ENCODE measurements around the gene SYNGR1. TPM values are rescaled to one million over a fixed set of nuclear protein-coding genes. Genes with fewer than 3 reads are reported as not detected.

SYNGR1 gene
- total RNA-seq, 4 donors from 2014 or later, result 3.9 to 22.0 (median 6.8) TPM

DNA sequence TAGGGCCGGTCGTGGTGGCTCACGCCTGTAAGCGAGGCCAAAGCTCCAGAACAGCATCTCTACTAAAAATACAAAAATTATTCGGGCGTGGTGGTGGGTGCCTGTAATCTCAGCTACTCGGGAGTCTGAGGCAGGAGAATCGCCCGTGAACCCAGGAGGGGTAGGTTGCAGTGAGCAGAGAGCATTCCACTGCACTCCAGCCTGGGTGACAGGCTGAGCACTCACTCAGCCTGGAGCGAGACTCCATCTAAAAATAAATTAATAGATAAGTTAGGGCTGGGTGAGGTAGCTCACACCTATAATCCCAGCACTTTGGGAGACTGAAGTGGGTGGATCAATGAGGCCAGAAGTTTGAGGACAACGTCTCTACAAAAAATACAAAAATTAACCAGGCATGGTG lies 39.6 kb downstream of the SYNGR1 start:
- H3K4me1 ChIP-seq, result peaks cover 0 to 7% of the 10 kb centered on the region in 2 donors
- H3K36me3 ChIP-seq, result no peaks in the 10 kb centered on the region
- no peaks in the 10 kb centered on the region for H3K27me3 ChIP-seq
- intact Hi-C loops (cut with DNase I), result no loop called here
- H3K27ac ChIP-seq, result no peak overlapping the region
- 69 to 71% methylated on average over 11 of the region's 11 CpGs for WGBS, 2 donors
- no peak overlapping the region for H3K4me3 ChIP-seq (replicated peaks in 1 of 3)
- H3K9me3 ChIP-seq, result no peaks in the 10 kb centered on the region
- TF ChIP-seq, protein P1, sequence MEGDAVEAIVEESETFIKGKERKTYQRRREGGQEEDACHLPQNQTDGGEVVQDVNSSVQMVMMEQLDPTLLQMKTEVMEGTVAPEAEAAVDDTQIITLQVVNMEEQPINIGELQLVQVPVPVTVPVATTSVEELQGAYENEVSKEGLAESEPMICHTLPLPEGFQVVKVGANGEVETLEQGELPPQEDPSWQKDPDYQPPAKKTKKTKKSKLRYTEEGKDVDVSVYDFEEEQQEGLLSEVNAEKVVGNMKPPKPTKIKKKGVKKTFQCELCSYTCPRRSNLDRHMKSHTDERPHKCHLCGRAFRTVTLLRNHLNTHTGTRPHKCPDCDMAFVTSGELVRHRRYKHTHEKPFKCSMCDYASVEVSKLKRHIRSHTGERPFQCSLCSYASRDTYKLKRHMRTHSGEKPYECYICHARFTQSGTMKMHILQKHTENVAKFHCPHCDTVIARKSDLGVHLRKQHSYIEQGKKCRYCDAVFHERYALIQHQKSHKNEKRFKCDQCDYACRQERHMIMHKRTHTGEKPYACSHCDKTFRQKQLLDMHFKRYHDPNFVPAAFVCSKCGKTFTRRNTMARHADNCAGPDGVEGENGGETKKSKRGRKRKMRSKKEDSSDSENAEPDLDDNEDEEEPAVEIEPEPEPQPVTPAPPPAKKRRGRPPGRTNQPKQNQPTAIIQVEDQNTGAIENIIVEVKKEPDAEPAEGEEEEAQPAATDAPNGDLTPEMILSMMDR (IDR thresholded peaks at IDR 0.05), result no peak
- TF ChIP-seq POLR2A (IDR thresholded peaks at IDR 0.05), result no peak
- no peak for DNase-seq

DNA sequence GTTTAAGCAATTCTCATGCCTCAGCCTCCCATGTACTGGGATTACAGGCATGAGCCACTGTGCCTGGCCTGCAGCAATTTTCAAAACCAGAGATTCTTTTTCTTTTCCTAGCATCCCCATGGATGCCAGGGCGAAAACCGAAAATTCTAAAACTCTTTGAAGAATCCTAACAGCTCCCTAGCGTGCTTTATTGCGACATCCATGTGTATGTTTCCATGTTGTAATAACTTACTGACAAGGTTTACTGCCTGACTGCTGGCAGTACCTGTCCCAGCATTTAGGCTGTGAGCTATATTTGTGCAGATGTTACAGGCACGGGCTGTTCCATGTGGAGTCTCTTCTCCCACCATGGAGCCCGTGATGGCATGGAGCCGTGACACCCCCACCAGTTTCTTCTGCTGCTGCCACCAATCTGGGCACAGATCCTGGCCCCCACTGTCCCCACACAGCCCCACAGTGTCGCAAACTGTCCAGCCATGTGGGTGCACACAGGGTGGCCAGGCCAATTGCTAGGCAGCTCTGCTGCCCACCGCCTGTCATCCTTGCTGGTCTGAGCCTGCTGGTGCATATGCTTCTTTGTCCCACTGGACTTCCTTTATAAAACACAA lies 42.7 kb downstream of the SYNGR1 start:
- no peak overlapping the region for H3K4me3 ChIP-seq (replicated peaks in 1 of 3)
- H3K27ac ChIP-seq, result no peak overlapping the region
- intact Hi-C loops (cut with DNase I), result no loop called here
- 78 to 90% methylated on average over 9 of the region's 9 CpGs for WGBS, 2 donors
- H3K9me3 ChIP-seq, result no peaks in the 10 kb centered on the region
- H3K27me3 ChIP-seq, result no peaks in the 10 kb centered on the region
- TF ChIP-seq POLR2A (IDR thresholded peaks at IDR 0.05), result no peak
- TF ChIP-seq, protein P1 (IDR thresholded peaks at IDR 0.05), result no peak
- H3K4me1 ChIP-seq, result peaks cover 0 to 7% of the 10 kb centered on the region in 2 donors
- DNase-seq, result no peak
- no peaks in the 10 kb centered on the region for H3K36me3 ChIP-seq

DNA sequence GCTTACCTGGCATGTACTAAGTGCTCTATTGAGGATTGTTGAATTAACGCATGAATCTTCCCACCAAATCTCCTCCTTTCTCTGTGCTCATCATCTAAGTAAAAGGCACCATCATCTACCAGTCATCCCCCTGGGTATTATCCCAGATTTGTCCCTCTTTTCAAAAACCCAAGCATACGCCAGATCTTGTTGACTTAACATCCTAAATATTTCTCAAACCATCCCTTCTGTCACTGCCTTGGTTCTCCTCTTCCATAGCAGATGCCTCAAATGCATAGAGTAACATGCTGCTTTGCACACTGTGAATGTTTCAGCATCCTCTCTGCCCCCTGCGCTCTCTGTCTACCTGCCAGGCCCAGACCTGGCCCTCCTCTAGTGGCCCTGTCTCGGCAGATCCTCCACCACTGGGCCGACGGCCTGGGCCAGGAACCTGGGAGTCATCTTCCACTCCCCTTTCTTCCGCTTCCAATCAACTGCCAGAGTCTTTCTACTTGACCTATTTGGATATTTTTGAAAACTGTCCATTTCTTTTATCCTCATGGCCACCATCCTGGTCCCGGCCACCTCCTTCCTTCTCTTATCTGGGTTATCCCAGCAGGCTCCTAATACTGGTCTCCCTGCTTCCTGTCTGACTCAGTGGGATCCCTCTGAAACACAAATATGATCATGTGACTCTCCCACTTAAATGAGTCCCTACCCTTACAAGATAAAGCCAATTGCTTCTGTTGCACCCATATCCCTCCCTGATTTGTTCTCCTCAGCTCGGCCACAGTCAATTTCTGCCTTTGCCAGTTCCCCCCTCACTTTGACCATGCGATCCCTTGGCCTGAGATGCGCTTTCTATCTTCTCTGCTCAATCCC lies 46.4 kb downstream of the SYNGR1 start:
- H3K4me3 ChIP-seq (replicated peaks in 1 of 3), result no peak overlapping the region
- H3K27ac ChIP-seq, result no peak overlapping the region
- H3K9me3 ChIP-seq, result no peaks in the 10 kb centered on the region
- intact Hi-C loops (cut with DNase I), result loop anchor here (5.0 kb wide), 1 partner anchor 121 kb away; no protein-coding TSS in a partner anchor
- no peak for TF ChIP-seq POLR2A (IDR thresholded peaks at IDR 0.05)
- TF ChIP-seq, protein P1 (IDR thresholded peaks at IDR 0.05), result no peak
- 86 to 88% methylated on average over 11 of the region's 11 CpGs for WGBS, 2 donors
- peaks cover 6 to 8% of the 10 kb centered on the region in 2 donors for H3K4me1 ChIP-seq
- no peaks in the 10 kb centered on the region for H3K36me3 ChIP-seq
- no peaks in the 10 kb centered on the region for H3K27me3 ChIP-seq
- DNase-seq, result no peak

DNA sequence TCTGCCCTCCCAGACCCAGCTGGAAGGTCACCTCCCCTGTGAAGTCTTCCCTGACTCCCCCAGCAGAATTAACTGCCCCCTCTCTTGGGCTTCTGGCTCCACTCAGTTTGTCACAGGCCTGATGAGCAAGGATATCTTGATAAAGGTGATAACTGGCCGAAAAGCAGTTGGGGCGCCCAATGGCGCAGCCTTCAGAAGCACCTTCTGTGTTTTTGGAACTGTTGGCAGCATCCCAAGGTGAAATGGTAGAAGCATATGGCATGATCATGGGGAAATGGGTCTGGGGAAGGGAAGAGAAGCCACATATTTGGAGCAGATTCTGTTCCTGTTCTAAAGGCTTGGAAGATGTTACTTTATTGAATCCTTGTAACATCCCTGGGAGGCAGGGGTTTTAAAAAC lies 47.0 kb downstream of the SYNGR1 start:
- DNase-seq, result no peak
- 85 to 96% methylated on average over 3 of the region's 3 CpGs for WGBS, 2 donors
- H3K27ac ChIP-seq, result no peak overlapping the region
- intact Hi-C loops (cut with DNase I), result loop anchor here (5.0 kb wide), 1 partner anchor 121 kb away; no protein-coding TSS in a partner anchor
- no peaks in the 10 kb centered on the region for H3K27me3 ChIP-seq
- H3K4me3 ChIP-seq (replicated peaks in 1 of 3), result no peak overlapping the region
- H3K36me3 ChIP-seq, result no peaks in the 10 kb centered on the region
- no peak for TF ChIP-seq POLR2A (IDR thresholded peaks at IDR 0.05)
- TF ChIP-seq, protein P1 (IDR thresholded peaks at IDR 0.05), result no peak
- H3K4me1 ChIP-seq, result peaks cover 6 to 11% of the 10 kb centered on the region in 2 donors
- no peaks in the 10 kb centered on the region for H3K9me3 ChIP-seq

DNA sequence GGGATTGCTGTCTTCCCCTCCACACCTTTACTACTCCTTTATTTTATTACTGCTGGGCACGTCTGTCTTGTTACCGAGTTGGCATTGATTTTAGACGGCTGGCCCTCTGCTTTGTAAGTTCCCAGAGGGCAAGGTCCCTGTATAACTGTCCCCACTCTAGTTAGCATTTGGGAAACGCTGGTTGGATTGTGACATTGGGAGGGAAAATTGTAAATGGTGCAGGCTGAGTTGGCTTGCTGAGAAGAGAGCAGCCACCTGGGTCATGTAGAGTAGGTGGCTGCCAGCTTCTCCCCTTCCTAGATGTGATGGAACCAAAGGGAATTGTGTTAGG lies 51.5 kb downstream of the SYNGR1 start:
- Histone ChIP-seq H3K36me3 (no peaks in the 10 kb centered on the region), H3K4me3 (replicated peaks in 1 of 3) (no peak overlapping the region), H3K9me3 (no peaks in the 10 kb centered on the region), H3K27me3 (no peaks in the 10 kb centered on the region), H3K4me1 (peaks cover 6 to 16% of the 10 kb centered on the region in 2 donors), H3K27ac (no peak overlapping the region)
- DNase-seq, result no peak
- no peak for TF ChIP-seq POLR2A (IDR thresholded peaks at IDR 0.05)
- TF ChIP-seq, protein P1 (IDR thresholded peaks at IDR 0.05), result no peak
- intact Hi-C loops (cut with DNase I), result no loop called here
- WGBS, 2 donors, result 89 to 90% methylated on average over 4 of the region's 4 CpGs

Data from thyroid gland (tissue), 4 donors.